ENCODE results near the gene CMAS.
"Not testable (repeated sequence)": the region's sequence is repeated elsewhere in the genome, so short reads cannot be mapped to it uniquely, and the experiment has no call there.

Gene CMAS

DNA sequence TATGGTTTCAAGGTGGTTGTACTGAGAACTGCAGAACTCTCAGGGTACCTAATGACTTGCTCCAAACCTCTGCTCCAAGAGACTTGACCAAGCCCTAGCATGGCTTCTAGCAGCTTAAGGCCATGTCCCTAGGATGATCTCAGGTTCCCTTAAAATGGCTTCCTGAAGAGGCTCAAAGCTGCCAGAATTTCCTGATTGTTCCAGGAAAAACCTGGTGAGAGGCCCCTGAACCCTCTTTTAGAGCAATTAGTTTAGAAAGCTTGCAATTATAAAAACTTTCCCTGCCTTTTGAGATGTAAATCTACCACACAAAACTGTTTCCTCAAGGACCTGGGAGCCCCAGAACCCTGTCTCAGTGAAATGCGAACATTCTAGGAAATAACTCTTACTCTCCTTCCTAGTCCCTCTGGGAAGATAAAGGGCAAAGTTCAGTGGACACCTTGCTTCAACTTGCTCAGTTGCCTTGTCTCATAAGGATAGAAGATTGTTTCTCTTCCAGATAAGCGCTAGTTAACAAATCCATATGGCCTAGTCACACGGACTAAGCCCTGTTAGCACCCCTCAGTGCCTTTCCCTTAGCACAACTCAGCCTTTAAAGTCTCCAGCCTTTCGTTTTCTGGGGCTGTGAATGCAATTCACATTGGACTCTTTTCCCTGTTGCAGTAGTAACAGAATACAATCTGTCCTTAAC is 2.5 kb downstream of the CMAS start:
- no peak for ATAC-seq

- no peak for ATAC-seq
These were observed 4.1 kb downstream of the CMAS start for GRCh38 chr12:22050078-22050477.

DNA sequence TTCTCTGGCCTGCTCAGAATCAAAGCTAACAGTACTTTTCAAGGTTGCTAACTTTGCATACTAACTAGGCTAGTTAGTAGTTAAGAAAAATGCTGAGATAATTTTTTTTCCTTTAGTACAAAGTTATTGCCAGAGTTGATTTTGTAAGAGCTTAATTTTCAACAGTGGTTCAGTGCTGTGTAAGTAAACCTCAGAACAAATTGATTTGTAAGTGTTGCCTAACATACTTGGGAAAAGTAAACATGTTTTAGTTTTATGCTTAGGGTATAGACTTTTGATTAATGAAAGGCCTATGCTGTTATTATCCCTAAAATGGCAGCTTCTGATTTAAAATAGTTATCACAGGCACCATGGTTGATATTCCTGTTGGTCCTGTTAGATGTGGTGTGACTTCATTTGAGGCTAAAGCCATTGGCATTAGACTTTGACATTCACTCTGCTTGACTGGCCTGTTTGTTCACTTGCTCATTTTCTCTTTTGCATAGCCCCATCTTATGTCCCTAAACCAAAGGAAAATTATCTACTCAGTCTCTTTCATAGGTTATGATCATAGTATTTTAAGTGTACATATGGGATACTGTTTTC is 5.2 kb downstream of the CMAS start:
- ATAC-seq, result no peak

- not testable (repeated sequence) for ATAC-seq
These were observed 7.0 kb downstream of the CMAS start for GRCh38 chr12:22052994-22053393.

GRCh38 chr12:22054155-22054554 is 8.1 kb downstream of the CMAS start:
- no peak for ATAC-seq

DNA sequence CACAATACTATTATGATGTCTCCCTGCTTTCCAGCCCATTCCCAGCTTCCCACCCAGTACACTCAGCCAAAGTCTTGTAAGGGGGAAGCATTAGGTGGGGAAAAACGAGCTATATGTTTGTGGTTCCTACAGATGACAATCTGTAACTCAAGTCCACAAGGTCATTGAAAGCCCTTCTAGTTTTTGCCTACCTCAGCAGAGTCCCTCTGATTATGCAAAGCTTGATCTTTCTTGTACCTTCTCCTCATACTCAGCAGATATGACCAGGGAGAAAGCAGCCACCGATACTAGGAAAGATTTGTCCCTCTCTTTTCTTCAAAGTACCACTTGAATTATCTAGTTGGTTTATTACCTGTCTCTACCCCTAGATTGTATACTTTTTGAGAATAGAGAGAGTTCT is 10.6 kb downstream of the CMAS start:
- no peak for ATAC-seq

DNA sequence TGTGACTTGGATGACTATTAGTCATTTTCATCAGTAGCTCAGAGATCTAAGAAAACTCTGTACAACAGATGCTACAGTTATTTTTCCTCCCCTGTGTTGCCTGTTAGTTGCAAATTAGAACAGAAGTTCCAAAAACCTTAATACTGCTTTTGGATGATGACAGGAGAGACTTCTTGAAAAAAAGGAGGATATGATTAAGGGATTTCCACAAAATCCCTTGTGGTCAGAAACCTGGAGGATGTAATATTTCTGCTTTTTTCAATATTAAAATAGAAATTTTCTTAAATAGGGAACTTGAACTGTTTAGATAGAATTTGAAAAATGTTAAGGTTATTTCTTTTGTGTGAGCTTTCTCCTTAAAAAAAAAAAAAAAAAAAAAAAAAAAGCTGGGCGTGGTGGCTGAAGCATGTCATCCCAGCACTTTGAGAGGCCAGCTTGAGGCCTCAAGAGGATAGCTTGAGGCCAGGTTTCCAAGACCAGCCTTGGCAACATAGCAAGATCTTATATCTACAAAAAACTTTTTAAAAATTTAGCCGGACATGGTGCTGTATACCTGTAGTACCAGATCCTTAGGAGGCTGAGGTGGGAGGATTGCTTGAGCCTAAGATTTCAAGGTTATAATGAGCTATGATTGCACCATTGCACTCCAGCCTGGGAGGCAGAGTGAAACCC is 14.1 kb downstream of the CMAS start:
- no peak for ATAC-seq

GRCh38 chr12:22064968-22065367 is 18.9 kb downstream of the CMAS start:
- no peak for ATAC-seq

DNA sequence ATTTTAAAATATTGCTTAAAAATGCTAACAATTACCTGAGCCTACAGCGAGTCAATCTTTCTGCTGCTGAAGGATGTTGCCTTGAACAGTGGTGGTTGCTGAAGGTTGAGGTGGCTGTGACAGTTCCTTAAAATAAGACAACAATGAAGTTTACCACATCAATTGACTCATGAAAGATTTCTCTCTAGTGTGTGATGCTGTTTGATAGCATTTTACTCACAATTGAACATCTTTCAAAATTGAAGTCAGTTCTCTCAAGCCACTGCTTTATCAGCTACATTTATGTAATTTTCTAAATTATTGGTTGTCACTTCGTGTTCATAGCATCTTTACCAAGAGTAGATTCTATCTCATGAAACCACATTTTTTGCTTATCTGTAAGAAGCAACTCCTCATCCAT is 20.3 kb downstream of the CMAS start:
- ATAC-seq, result no peak

GRCh38 chr12:22069851-22070250 is 23.8 kb downstream of the CMAS start:
- ATAC-seq, result no peak

DNA sequence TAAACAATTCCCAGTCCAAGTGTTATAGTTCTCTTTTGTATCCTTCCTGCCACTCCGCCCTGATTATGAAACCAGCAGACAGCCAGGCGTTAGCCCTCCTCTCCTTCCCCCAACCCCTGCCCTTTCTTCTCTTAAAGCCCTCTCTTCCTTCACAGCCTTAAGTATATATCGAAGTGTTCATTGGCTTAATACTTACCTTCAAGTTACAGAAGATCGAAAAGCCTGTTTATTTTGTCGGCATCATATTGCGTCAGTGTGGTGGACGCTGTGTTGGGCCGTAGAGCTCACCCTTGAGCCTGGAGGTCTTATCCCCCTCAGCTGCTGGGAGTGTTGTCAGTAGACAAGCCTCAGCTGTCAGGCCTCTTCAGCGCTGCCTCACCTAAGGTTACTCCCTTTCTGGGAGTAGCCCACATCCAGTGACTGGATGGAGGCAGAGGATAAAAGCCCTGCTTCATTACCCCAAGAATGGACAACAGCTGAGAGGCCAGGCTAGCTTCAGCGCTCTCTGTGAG is 36.2 kb downstream of the CMAS start:
- ATAC-seq, result no peak

- peak in 1 of 2 donors; percentile 45 for ATAC-seq
These were observed 37.1 kb downstream of the CMAS start for GRCh38 chr12:22083167-22083566.

DNA sequence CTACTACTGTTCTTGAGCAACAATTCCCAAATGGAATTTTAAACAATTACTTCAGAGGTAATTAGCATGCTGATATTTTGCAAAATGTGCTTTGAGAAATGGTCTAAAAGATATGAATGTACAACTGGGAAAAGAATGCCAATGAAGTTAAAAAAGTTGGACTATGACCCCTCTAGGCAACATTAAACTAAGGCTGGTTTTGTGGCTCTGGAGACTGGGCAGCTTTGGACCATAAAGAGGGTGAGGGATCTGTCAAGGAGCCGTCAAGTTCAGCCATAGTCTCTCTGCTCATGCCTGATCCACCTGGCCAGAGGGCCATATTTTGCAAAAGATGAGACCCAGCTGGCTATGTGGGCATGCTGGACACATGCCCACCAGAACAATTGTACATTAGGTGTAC is 38.8 kb downstream of the CMAS start:
- ATAC-seq, result no peak

DNA sequence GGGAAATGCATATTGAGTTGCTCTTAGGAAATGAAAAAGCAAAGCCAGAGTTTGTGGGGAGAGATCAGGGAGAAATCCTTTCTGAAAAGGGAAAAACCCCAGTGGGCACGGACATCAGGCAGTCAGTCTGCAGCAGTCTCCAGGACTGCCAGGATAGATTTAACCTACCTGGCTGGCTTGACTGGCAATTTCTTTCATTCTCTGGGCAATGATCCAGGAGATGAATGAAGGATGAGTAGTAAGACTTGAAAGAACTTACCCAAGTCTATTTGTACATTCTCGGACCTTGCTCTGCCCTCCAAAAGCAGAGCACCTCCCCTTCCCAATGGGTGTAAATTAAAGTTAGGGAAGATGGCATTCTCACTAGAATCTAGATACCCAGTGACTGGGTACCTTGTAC is 42.9 kb downstream of the CMAS start:
- ATAC-seq, result no peak

GRCh38 chr12:22089486-22089885 is 43.5 kb downstream of the CMAS start:
- no peak for ATAC-seq

- not testable (repeated sequence) for ATAC-seq
These were observed 53.0 kb downstream of the CMAS start for GRCh38 chr12:22099062-22099461.

DNA sequence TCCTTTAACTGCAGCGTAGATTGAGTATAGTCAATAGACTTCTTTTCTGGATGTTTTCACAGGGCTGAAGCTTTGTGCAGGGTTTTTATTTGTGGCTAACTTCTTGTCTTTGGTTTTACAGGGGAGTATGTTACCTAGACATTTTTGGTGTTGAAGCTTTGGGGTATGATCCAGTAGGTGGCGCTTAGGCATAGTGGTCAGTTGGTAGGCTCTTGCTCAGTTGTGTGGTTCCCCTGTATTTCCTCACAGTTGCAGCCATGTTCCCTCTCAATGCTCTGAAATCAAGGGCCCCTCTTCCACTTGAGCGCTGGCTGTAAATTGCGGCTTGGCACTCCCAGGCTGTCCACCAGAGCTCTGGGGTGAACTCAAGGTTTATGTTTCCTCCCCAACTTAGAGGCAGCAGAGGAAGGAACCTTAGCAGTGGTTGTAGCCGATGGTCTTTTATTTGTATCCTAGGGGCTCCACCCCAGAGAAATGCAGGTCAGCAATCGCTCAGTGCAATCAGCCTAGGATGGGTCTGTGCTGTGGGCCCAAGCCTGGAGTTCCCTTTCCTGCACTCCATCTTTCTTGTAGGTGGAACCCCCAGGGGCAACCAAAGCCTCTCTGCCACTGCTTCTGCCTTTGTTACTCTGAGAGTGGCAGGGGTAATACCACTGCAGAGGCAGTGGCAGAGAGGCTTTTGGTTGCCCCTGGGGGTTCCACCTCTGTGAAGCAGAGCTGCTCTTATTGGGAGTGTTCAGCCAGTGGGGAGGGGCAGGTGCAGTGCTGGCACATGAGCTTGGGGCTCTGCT is 55.1 kb downstream of the CMAS start:
- ATAC-seq, result peak; percentile 48 to 62

GRCh38 chr12:22101749-22102243 is 55.8 kb downstream of the CMAS start:
- peak; percentile 43 to 64 for ATAC-seq

GRCh38 chr12:22103418-22103817 is 57.4 kb downstream of the CMAS start:
- no peak for ATAC-seq

GRCh38 chr12:22105542-22105941 is 59.5 kb downstream of the CMAS start:
- ATAC-seq, result no peak

DNA sequence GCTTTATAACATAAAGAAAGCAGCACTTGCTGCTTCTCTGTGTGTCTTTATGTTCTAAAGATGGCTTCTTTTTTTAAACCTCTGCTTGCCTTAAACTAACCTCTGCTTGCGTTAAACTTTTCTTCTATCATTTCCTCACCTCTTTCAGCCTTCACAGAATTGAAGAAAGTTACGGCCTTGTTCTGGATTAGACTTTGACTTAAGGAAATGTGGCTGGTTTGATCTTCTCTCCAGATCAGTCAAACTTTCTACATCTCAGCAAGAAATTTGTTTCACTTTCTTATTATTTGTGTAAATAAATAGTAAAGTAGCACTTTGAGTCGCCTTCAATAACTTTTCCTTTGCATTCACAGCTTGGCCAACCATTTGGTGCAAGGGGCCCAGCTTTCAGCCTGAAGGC is 64.2 kb downstream of the CMAS start:
- ATAC-seq, result peak; percentile 20 to 41

All from activated CD4-positive, CD25-positive, alpha-beta regulatory T cell treated with anti-CD3 and anti-CD28 coated beads, Interleukin-2, amount 50 U/mL, for 24 hours (primary cell).